ENCODE measurements around the gene ZMIZ1.

Gene ZMIZ1

GRCh38 chr10:79188154-79188965 lies 119.6 kb downstream of the ZMIZ1 start:
- DNase-seq (ENCODE audit: low spot score), result no peak

GRCh38 chr10:79189181-79189580 lies 120.4 kb downstream of the ZMIZ1 start:
- DNase-seq (ENCODE audit: low spot score), result no peak

- DNase-seq (ENCODE audit: low spot score), result peak; percentile 38
Observed at GRCh38 chr10:79189853-79190435, 121.2 kb downstream of the ZMIZ1 start.

DNA sequence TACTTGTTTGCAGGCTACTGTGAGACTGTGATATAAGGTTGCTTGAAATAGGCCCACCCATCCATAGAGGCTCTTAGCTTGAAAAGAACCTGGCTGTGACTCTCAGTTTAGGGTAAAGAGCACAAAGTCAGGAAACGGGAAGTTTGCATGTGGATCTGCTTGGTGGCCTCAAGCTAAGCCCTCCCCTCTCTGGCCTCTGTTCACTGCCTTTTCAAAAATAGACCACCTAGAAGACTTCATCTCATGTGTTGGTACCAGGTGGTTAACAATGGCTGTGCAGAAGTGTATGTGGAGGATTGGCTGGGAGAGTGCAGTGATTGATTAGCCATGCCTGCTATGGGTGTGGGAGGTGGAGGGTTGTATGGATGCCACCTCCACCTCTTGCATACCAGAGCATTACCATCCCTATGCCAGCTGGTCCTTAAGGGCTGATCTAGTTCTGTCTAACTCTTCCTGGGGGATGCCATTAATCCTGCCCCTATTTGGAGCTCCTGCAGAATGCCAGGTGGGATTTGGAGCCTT lies 122.0 kb downstream of the ZMIZ1 start:
- no peak for DNase-seq (ENCODE audit: low spot score)

GRCh38 chr10:79191951-79192676 lies 123.3 kb downstream of the ZMIZ1 start:
- DNase-seq (ENCODE audit: low spot score), result peak; percentile 51

- peak; percentile 84 for DNase-seq (ENCODE audit: low spot score)
Observed at GRCh38 chr10:79192677-79193003, 123.9 kb downstream of the ZMIZ1 start.

DNA sequence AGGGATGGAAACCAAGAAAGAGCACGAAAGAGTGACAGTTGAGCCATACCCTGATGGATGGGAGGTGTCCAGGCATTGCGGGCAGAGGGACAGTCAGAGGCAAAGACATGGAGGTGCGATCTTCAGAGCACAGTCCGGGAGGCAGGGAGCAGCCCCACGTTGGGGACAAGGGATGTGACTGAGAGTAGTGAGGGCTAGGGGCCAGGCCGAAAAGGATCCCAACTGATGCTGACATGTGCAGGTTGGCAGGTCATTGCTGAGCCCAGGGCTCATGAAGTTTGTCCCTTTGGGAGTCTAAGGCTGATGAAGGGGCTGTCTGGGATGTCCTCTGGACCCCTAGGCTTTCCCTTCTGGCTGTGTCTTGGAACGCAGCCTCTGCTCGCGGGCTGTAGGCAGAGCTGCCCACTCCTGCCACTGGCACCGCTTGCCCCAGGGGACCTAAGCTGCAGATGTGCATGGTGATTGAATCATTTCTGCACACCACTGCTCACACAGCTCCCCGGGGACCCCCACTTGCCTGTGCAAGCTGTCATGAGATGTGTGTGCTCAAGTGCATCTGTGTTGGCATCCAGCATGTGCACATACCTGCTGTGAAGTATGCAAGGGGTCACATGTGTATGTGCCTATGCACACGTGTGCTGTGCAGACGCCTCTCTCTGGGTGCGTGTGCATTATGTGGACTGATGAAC lies 125.1 kb downstream of the ZMIZ1 start:
- no peak for DNase-seq (ENCODE audit: low spot score)

DNA sequence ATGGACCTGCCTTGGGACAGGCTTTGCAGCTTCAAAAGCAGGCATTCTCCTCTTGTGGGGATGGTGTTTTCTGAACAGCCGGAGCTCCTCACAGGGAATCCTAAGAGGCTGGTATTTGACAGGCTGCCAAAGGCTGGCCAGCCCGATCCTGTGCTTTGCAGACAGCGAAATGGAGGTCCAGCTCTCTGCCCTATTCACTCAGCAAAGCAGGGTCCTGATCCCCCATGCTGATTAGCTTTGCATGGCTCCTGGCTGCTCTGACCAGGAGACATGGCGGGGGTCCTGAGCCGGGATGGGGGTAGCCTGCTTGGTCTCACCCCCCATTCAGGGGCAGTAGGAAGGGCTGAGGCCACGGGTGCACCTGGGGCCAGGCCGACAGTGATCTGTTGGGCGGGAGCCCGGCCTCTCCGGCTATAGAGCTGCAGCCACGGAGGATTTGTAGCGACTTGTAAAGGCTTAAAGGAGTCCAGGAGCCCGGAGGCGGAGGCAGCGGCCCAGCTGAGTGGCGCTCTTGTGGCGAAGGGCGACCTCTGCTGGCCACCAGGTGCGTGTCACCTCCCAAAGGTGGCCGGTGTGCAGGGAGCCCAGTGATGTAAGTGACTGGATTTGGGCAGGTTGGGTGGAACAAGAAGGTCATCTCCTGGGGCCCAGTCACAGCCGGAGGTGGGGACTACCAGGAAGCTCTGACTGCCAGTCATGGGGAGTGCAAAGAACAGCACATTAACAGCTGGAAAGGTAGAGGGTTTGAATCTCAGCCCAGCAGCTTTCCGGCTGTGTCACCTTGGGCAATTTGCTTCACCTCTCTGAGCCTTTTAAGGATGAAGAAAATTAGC lies 126.5 kb downstream of the ZMIZ1 start:
- DNase-seq (ENCODE audit: low spot score), result peak; percentile 89

DNA sequence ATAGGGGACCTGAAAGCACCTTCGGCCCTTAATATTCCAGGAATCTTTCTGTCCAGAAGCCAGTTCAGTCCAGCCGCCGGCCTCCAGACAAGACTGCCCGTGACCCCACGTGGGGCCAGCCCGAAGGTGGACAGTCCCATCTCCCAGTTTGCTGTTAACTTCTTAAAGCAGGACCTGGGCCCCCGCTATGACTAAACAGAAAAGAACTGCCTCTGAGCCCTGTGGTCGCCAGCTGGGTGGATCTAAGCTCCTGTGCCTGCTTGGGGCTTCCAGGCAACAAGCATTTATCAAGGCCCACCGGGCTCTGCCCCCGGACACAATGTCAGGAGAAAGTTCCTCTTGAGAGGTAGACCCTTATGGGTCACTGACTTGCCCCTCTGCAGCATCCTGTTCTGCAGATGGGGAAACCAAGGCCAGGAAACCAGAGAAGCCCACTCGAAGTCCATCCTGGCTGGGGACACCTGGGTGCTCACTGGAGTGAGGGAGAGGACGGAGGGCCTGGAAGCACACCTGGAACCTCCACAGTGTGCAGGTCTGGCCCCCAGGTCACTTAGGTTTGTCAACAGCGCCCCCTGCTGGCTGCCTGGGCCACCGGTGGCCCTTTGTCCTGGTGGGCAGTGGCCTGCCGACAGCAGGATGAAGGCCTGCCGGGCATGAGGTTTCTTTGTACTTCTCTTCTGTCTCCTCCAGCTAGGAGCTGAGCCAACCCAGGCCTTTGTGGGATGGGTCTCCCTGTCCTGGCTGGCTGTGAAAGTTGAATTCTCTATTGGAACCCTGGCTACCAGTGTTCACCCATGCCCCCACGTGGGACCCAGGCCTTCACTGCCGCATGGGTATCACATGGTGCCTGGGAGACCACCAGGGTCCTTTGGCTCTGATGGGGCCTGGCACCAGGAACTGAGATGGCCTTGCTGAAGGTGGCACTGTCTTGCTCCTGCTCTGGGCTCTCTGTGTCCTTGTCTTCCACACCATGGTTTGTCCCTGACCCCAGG lies 128.0 kb downstream of the ZMIZ1 start:
- DNase-seq (ENCODE audit: low spot score), result peak; percentile 88

DNA sequence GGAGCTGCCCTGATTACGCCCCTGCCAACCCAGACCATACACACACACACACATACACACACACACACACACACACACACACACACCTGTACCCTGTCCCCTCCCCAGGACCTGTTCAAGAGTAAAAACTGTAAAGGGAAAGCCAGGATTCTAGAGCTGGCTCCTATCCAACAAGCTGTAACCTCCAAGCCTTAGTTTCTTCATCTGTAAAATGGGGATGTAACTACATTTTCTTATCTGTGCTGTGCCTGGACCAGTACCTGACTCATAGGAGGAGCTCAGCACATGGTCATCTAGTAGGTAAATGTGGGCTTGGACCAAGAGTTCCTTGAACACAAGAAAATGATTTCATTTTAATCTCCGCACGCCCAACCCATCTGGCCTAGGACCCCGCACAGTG lies 128.8 kb downstream of the ZMIZ1 start:
- DNase-seq (ENCODE audit: low spot score), result no peak

GRCh38 chr10:79200346-79200745 lies 131.6 kb downstream of the ZMIZ1 start:
- DNase-seq (ENCODE audit: low spot score), result no peak

- no peak for DNase-seq (ENCODE audit: low spot score)
Observed at GRCh38 chr10:79201706-79202105, 132.9 kb downstream of the ZMIZ1 start.

- peak; percentile 58 for DNase-seq (ENCODE audit: low spot score)
Observed at GRCh38 chr10:79202188-79203013, 133.6 kb downstream of the ZMIZ1 start.

DNA sequence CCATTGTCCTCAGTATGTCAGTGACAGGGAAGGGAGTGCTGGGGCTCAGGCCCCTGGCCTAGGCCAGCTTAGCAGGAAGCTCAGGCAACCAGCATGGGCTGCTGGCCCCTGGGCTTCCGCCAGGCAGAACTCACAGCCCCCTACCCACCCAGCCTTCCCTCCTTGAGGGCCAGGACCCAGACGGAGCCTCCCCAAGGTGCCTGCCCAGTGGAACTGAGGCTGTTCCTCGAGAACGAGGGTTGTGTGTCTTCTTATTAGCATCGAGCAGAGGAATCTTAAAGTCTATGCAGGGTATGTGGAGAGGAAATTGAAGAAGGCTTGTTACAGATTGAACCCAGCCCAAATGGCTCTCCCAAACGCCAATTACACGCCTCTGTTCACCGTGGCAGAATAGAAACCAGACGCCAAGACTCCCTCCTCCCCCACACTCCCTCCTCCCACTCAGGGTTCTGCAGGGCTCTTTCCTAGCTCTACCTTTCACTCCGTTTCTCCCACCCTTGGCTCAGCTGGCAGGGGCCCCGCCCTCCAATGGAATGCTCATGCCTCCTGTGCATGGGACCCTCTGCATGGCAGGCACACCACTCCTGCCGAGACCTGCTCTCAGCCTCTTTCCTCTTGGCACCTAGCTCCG lies 134.4 kb downstream of the ZMIZ1 start:
- no peak for DNase-seq (ENCODE audit: low spot score)

GRCh38 chr10:79203833-79204232 lies 135.1 kb downstream of the ZMIZ1 start:
- no peak for DNase-seq (ENCODE audit: low spot score)

DNA sequence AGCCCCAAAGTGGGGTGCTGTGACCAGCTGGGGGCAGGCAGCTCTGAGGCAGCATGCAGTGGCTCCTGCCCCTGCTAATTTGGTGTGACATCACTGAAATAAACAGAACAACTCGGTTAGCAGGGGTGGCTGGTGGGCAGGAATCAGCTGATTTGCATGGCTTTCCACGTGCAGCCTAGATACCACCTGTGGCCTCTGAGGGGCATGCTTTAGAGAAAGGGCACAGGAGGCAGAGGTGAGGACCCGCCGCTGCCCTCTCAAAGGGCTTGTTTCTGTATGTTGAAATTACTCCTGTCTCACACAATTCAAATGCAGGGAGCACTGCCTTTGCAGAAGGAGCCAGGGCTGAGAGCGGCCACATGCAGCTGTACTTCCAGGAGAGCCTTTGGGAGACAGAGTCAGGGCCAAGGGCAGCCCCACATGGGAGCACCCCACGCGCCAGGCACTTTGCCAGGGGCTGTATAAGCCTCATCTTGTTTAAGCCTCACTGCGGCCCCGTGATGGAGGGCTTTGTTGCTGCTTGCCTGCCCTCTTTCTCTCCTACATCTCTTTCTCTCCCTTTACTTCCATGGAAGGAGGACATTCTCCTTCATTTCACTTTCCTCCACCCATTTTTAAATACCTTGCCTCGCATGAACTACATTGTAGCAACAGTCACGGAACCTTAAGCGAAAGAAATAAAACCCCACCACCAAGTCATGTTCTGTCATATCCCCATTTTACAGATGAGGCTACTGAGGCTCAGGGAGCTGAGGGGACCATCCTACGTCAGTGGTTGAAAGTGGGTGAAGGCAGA lies 137.7 kb downstream of the ZMIZ1 start:
- DNase-seq (ENCODE audit: low spot score), result no peak

- no peak for DNase-seq (ENCODE audit: low spot score)
Observed at GRCh38 chr10:79207096-79207357, 138.3 kb downstream of the ZMIZ1 start.

DNA sequence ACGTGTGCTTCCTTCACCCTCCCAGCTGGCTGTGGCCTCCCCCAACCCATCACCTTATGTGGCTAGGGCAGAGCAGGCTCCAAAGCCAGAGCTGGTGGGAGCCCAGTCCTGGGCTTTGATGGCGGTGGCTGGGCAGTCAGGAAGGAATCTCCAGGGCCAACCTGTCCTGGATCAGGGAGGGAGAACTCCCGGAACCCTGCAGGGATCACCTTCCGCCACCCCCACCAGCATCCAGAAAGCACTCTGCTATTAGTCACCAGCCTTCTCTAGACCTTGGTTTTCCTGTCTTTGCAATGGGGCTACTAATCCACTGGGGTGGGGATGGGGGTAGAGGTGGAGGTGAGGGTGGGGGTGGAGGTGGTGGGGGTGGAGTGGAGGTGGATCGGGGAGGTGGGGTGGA lies 139.0 kb downstream of the ZMIZ1 start:
- no peak for DNase-seq (ENCODE audit: low spot score)
